GM10248 (cell line): ENCODE results near the gene SPPL2A.
"Not testable (repeated sequence)": the region's sequence is repeated elsewhere in the genome, so short reads cannot be mapped to it uniquely, and the experiment has no call there.

Experiments used
- CTCF ChIA-PET: fragments of 300-600 bp; sonication (Branson Sonifier 250); formaldehyde crosslinking; extraction: SDS; loops from one replicate; lab custom pipeline; 2021; ENCODE audit warnings: antibody characterized with exemption; lab: Yijun Ruan, JAX
- POLR2A ChIA-PET: fragments of 350-650 bp; sonication (Branson Sonifier 250); formaldehyde crosslinking; extraction: SDS; loops from one replicate; lab custom pipeline; 2020; ENCODE audit warnings: antibody characterized with exemption; lab: Yijun Ruan, JAX
- DNase-seq: peaks from one replicate; pipeline ENCODE4 v3.0.0; 2012; ENCODE audit errors: extremely low spot score
- CTCF ChIP-seq: IDR thresholded peaks from 2 replicates; pipeline ENCODE4 v1.5.1; 2012; ENCODE audit warnings: mild to moderate bottlenecking, low read depth; ENCODE audit errors: extremely low read depth, missing control alignments, control extremely low read depth

SPPL2A gene

GRCh38 chr15:50707878-50708427, 57.6 kb downstream of the SPPL2A start:
- CTCF ChIA-PET, result no interaction called here
- no peak for TF ChIP-seq CTCF
- POLR2A ChIA-PET, result no interaction called here
- DNase-seq, result no peak

- CTCF ChIA-PET, result no interaction called here
- POLR2A ChIA-PET, result no interaction called here
- no peak for DNase-seq
- TF ChIP-seq CTCF, result no peak
These were observed 62.7 kb downstream of the SPPL2A start for GRCh38 chr15:50702762-50703334.

GRCh38 chr15:50698101-50698500, 67.4 kb downstream of the SPPL2A start:
- POLR2A ChIA-PET, result interaction anchor here (0.7 kb wide), 1 partner anchor 16 kb away, joined by 3 read pairs; no protein-coding TSS in a partner anchor
- no peak for DNase-seq
- no peak for TF ChIP-seq CTCF
- CTCF ChIA-PET, result no interaction called here

- no peak for TF ChIP-seq CTCF
- CTCF ChIA-PET, result no interaction called here
- no peak for DNase-seq
- POLR2A ChIA-PET, result no interaction called here
These were observed 68.3 kb downstream of the SPPL2A start for GRCh38 chr15:50697109-50697797.

GRCh38 chr15:50694634-50695165, 70.8 kb downstream of the SPPL2A start:
- POLR2A ChIA-PET, result not testable (repeated sequence)
- CTCF ChIA-PET, result interaction anchor here (1.7 kb wide), 1 partner anchor 16 kb away, joined by 3 read pairs; no protein-coding TSS in a partner anchor

GRCh38 chr15:50687302-50687902, 78.1 kb downstream of the SPPL2A start:
- ChIA-PET POLR2A (no interaction called here), CTCF (interaction anchor here (1.6 kb wide), 1 partner anchor 199 kb away, joined by 3 read pairs; no protein-coding TSS in a partner anchor)
- no peak for TF ChIP-seq CTCF

More at GRCh38 chr15:50694634-50695165, 70.8 kb downstream of the SPPL2A start:
- not testable (repeated sequence) for DNase-seq

More at GRCh38 chr15:50687302-50687902, 78.1 kb downstream of the SPPL2A start:
- DNase-seq, result no peak
